Urothelium cell line (cell line): ENCODE data around the gene ERGIC1.

Source experiments
- DNase-seq: peaks from one replicate; pipeline ENCODE4 v3.0.0; 2011; ENCODE audit warnings: low spot score, mixed read lengths
- FAIRE-seq: peaks from 2 replicates; lab custom pipeline; 2011; peaks lifted over from hg19 to GRCh38; lab: Jason Lieb, UNC

Gene ERGIC1

DNA sequence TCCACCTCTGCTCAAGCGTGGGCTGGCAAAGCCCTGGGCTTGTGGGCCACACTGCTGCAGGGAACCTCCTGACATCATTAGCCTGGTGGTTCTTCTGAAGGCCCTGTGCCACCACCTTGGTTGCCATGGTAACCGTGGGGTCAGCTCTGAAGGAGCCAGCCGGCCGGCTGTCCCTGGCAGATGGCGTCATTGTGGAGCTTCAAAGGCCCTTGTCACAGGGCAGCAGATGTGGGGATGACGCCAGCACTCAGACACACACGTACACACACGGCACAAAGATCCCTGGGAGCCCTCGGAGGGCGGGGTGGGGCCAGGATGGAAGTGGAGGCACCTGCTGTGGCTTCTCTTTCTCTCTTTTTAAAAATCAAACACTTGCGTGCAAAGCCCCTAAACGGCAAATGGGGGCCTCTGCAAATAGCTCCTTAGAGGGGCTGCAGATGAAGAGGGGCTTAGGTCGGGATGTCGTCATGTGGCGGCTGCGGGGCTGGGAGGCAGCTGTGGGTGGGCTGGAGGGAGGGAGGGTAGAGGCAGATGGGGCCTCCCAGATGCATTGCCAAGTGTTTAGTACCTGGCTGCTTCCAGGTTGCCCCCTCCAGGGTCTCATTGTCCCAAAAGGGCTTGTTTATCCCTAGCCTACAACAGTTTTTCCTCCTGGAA lies 105.7 kb downstream of the ERGIC1 start:
- FAIRE-seq (no peak), DNase-seq (no peak)

DNA sequence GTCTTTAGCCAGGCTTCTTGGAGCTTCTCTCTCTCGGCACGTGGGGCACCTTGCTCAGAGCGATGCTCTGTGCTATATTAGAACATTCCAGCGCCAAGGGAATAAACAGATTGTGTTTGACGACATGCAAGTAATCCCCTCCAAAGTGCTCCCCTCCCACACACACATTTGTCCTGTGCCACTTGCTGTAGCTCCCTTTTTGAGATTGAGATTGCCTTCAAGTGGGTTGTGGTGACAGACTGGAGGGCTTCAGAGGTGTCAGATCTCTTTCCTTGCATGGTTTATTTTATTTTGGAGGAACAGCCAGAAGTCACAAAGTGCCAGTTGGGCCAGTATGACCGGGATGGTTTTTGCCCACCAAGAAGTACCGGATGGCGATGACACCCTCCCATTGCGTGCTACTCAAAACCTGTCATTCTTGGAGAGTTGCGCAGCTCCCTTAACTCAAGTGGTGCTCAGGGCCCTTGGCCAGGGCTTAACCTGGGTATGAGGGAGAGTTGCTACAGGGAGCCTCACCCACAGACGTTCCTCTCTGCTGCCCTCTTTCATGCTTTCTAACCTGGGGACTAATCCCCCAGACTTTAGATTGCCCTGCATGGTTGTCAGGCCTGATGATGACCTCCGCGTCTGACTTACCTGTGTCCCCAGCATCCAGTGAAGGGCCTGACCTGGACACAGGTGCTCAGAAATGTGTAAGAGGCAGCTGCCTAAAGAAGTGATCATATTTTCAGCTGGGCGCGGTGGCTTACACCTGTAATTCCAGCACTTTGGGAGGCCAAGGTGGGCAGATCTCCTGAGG lies 106.4 kb downstream of the ERGIC1 start:
- no peak for DNase-seq
- no peak for FAIRE-seq

DNA sequence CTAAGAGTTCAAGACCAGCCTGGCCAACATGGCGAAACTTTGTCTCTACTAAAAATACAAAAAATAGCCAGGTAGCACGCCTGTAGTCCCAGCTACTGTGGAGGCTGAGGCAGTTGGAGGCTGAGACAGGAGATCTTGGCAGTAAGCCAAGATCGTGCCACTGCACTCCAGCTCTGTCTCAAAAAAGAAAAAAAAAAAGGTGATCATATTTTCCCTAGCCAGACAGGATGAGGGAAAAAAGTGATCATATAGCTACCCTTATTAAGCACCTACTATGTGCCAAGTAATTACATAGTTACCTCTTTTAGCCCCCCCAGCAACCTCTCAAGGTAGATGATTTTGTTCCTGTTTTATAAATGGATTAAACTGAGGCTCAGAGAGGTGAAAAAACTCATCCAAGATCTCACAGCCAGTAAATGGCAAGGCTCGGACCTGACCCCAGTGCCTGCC lies 107.0 kb downstream of the ERGIC1 start:
- no peak for FAIRE-seq
- no peak for DNase-seq

DNA sequence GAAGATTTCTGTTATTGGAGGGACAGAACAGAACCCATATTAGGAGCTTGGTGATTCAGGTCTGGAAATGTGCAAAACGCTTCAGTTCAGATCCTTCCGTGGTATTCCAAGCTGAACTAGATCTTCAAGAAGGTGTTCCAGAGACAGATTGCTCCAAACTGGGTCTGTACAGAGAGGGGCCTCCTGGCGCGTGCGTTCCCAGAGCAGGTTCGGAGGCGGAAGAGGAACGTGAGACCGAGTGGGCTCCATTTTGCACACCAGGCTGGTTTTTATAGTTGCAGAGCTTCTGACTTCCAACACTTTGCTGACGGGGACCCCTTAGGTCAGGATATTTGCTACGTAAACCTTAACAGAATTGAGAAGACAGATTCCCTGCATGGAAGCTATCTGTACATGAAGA lies 108.5 kb downstream of the ERGIC1 start:
- FAIRE-seq = no peak
- no peak for DNase-seq

DNA sequence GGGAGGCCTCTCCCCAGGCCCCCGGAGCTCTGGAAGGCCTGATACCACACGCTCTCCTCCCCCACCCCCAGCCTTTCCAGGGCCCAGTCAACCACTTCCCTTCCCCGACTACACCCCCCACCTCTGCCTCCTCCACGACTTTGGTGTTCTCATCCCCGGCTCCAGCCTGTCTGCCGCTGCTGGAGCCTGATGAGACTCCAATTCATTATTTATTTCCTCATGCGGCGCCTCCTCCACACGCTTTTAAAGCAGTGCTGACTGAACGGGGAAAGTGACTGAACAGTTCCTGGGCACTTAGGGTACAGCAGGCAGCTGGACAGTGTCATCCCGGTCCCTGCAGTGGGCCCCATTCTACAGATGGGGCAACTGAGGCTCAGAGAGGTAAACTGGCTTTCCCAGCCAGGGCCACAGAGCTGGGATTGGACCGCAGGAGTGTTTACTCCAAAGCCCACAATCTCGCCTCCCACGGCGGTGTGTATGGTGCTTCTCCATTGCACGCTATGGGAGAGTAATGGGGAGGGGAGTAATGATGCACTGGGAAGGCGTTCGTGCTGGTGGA lies 109.3 kb downstream of the ERGIC1 start:
- FAIRE-seq (no peak), DNase-seq (peak; percentile 59)

DNA sequence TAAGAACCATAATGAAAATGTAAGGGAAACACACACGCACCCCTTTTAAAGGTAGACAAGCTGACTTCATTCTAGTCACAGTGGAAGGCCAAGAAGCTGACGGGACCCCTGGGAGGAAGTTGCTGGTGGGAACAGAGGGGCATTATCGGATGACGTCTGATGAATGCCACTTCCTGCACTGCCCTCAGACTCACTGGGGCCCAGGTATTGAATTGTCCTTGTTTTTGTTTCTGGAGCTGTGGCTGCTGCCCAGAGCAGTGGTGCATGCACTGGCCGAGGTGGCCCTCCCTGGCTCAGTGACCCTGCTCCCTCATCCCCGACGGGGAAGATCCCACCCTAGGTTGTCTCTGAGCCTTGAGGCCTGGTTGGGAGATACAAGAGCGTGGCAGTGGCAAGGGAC lies 109.9 kb downstream of the ERGIC1 start:
- DNase-seq (no peak), FAIRE-seq (no peak)

DNA sequence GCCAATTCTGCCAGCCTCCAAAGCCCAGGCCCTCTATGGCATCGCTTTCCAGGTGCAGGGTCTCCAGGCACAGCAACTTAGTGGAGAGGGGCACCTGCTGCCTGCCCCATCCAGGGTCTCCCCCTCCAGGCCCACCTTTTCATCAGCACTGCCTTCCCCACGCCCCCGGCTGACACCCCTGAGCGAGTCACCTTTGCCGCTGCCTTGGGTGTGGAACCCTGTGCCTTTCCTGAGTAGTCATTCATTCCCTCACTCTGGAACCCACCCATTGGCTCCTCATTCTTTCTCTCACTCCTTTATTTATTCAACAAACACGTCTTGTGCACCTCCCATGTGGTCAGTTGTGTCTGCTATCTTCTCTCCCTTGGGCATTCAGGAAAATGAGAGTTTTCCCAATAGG lies 110.7 kb downstream of the ERGIC1 start:
- DNase-seq = no peak
- no peak for FAIRE-seq

DNA sequence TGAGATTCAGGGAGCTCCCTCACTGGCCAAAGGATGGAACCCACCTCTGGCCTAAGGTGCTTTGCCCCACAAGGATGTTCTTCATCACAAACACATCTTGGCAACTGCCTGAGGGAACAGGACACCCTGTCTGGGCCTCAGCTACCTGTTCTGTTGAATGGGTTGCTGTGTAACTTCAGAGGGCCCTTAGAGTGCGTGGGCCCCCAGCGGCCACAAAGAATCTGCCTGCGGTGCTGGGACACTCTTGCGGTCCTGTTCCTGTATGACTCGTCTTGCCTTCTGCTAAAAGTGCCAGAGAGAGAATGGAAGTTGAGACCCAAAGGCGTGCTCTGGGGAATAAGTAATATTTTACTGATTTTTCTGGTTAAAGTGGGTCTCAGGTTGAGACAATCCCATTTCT lies 111.1 kb downstream of the ERGIC1 start:
- FAIRE-seq (no peak), DNase-seq (no peak)

DNA sequence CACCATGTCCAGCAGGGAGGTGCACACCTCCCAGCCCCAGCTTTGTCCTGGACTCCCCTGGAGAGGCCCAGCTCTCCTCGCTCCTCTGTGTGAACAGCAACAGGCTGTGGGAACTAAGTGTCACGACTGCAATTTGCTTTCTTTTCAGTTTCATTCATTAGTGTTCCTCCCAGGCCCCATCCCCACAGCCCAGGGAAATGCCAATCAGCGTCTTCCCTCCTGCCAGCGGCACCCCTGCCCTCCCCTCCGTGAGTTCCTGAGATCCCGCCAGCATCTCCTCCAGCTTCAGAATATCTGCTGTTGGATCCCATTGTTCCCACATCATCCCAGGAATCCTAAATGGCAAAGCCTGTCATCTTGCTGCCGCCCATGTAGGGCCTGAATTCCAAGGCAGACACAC lies 112.1 kb downstream of the ERGIC1 start:
- DNase-seq (no peak), FAIRE-seq (no peak)

DNA sequence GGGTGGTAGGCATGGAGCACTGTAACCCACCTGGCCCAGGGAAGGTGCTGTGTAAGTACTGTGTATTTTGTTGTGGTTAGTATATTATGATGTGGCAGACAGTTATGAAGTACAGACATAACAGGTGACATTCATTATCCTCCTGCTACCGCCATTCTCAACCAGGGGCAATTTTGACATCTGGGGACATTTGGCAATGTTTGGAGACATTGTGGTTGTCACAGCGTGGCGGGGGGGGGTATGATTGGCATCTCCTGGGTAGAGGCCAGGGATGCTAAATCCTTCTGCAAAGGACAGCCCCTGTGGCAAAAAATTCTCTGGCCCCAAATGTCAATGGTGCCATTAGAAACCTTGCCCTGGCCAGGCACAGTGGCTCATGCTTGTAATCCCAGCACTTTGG lies 115.4 kb downstream of the ERGIC1 start:
- FAIRE-seq = no peak

DNA sequence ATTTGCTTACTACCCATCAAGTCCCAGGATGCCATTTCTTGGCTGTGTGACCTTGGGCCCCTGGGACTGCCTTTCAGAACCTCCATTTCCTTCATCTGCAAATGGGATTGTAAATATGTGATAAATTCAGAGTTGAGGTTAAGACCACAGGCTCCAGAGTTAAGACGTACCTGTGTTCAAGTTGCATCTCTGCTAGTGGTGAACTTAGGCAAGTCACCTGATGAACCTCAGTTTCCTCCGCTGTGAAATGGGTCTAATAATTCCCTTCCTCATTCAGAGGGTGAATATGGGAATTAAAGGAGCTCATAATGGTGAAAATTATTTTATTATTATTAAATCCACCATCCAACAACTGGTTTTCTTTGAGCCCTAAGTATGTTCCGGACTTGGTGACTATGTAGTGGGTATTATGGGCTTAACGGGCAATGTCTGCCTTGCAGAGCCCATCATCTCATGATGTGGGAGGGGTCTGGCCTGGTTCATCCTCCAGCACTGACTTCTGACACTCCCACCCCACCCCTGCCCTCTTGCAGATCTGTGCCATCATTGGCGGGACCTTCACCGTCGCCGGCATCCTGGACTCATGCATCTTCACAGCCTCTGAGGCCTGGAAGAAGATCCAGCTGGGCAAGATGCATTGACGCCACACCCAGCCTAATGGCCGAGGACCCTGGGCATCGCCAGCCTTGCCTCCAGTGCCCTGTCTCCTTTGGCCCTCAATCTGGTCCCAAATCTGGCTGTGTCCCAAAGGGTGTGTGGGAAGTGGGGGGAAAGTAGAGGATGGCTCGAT lies 116.3 kb downstream of the ERGIC1 start:
- DNase-seq = no peak

More for the DNA sequence above, 115.4 kb downstream of the ERGIC1 start:
- DNase-seq = no peak

DNA sequence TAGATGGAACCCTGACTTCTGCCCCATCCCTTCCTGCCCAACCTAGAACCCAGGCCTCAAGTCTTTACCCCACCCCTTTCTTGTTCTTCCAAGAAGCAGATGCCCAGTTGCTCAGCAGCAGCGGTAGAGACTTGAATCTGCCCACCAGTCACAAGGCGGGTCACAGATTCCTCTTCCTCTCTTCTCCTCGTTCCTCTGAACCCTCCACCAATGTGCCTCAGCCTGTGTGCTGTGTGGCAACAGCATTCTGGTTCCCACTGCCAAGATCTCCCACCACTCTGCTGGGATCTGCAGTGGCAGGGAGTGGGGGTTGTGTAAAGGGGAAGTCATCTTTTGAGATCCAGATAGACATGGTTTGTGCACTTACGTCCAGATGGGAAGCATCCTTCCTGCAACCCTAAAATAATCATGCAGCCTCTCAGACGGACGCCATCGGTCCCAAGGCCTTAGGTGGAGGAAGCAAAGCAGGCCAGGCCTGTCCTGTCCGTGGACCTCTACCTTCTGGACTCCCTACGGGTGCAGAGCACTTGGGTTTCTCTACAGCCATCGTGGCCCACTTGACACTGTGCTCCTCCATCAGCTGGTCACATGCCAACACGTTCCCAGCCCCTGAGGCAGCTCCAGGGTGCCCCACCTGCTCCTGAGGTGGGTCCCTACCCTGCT lies 117.5 kb downstream of the ERGIC1 start:
- no peak for DNase-seq
- FAIRE-seq = peak; percentile 27

More for the DNA sequence above, 116.3 kb downstream of the ERGIC1 start:
- no peak for FAIRE-seq

DNA sequence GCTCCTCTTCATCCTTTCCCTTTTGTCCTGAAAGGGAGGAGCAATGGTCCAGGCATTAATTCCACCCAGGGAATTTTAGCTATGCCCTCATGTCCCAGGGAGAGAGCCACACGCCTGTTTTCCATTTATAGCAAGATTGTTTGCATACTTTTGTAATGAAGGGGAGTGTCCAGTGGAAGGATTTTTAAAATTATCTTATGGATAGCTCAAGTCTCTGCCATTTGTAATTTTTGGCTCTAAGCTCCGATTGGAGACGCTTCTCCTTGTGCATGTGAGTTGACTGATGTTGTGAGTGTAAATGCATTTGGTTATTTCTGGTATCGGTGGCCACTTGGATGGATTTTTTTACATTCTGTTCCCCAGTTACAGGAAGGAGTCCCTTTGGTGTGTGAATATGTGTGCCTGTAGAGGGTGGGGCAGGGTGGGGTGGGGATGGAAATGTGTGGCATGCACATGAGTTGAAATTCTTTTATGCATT lies 118.0 kb downstream of the ERGIC1 start:
- FAIRE-seq (no peak), DNase-seq (no peak)

DNA sequence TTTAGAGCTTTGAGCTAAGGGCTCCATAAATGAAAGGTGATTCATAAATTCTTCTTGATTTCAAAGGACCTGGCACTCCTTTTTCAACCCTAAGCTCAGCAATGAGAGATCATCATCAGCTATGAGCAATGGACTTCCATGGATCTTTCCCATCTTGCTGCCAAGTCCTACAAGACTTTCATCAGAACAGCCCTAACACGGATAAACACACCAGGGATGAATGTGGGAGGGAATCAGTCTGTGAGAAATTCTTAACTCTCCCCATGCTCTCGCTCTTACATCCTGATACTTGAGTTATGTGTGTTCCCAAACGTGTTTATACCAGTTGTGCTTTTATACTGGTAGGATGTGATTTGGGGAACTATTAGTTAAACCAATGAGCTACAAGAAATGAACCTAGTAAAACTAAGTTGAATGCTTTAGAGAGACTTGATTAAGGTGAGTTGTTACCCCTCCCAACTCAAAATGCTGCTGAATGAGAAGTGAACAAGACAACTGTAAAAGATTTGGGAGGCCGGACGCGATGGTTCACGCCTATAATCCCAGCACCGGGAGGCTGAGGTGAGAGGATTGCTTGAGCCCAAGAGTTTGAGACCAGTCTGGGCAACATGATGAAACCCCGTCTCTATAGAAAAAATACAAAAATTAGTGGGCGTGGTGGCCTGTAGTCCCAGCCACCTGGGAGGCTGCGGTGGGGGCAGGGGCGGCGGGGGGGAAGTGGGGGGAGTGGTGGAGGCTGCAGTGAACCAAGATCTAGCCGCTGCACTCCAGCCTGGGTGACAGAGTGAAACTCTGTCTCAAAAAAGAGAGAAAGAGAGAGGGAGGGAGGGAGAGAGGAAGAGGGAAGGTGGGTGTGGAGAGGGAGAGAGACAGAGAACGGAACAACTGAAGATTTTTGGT lies 120.0 kb downstream of the ERGIC1 start:
- no peak for DNase-seq
- no peak for FAIRE-seq

DNA sequence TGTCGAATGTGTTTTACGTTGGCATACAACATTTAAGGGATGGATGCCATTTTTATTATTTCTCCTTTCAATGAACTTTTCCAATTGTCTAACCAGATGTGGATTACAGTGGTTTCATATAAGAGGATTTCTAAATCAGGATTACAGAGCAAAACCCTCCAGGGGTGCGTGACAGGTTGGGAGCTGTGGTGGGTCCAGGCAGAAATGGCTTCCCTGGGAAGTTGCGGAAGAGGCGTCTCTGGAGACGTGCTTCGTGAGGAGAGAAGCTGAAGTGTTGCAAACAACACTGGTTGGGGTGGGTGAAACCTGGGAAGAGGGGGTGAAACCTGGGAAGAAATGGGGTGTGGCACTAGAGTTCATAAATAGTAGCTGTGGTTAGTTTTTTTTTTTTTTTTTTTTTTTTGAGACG lies 120.7 kb downstream of the ERGIC1 start:
- FAIRE-seq = no peak
- no peak for DNase-seq

DNA sequence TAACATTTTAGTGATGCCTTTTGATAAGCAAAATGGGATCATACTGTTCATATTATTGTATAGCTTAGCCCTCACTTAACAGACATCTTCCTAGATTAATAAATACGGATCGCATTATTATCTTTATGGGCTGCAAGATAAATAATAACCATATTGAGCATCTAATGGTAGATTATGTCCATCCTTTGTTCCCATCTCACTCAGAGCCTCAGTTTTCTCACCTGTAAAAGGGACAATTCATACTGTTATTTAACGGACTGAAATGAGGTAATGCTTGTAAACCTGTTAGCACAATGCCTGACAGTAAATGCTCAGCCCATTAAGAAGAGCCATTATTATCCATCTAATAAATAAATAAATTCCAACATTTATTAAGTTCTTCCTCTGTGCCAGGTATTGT lies 122.2 kb downstream of the ERGIC1 start:
- FAIRE-seq = no peak

DNA sequence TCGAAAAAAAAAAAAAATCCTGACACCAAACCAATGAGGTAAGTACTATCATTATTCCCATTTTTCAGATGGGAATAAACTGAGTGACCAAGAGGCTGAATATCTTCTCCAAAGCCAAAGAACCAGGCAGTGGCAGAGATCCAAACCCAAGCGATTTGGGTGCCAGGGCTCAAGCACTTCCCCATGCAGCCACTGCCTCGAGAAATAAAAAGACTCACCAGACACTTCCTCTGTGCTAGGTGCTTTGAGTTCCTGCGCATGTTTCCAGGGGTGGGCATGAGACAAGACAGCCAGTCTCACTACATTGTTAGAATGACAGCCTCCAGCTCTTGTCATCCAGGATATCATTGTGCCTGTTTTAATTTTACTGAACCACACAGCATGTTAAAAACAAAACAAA lies 122.9 kb downstream of the ERGIC1 start:
- no peak for FAIRE-seq

More for the DNA sequence above, 122.2 kb downstream of the ERGIC1 start:
- DNase-seq = no peak

DNA sequence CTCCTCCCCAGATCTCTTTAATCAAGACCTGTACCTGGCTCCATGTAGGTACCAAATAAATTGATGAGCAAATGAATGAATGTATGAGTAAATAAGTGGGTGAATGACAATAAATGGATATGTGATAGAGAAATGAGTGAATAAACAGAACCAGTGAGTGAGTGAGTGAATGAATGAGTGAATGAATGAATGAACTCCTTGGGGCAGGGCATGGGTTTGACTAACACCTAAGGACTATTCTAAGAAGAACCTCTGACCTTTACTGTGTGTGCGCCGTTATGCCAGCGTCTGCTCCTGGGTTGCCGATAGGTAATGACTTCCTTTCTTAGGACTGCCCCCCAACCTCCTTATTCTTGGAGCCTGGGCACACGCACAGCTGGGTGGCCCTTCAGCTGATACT lies 123.4 kb downstream of the ERGIC1 start:
- FAIRE-seq (no peak), DNase-seq (no peak)

More for the DNA sequence above, 122.9 kb downstream of the ERGIC1 start:
- DNase-seq = no peak

DNA sequence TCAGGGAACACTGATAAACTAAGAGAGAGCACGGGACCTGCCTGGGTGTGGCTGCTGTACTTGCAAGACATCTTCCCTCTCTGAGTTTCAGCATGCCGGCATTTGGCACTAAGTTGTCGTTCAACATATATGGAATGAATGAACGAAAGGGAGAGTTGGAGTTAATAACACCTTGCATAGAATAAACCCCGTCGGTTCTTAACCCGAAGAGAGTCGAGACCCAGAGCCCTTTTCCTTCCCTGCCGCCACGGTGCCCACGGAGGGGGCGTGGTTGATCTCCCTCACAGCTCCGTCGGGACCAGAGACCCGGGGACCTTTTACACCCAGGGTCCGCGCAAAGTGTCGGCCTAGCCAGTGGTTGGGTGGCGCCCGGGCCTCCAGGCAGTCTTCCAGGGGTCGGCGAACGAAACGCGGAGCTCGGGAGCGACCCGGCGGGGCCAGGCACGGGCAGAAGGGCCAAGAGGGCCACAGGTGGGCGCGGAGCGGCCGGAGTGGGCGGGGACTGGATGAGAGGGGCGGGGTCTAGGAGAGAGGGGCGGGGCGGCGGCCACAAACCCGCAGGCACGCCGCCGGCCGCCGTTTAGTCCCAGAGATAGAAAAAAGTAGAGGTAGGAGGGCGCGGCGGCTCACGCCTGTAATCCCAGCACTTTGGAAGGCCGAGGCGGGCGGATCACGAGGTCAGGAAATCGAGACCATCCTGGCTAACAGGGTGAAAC lies 124.4 kb downstream of the ERGIC1 start:
- FAIRE-seq = no peak
- peak; percentile 50 for DNase-seq
